ENCODE results near the gene GPC1. TPM values are rescaled to one million over a fixed set of nuclear protein-coding genes. Genes with fewer than 3 reads are reported as not detected.

Gene GPC1
- total and polyA plus RNA-seq, 2 donors (not counting 1 experiment from before 2014, with no cell fraction given) = 1.2 to 3.3 TPM

GRCh38 chr2:240480834-240481623, 45.6 kb downstream of the GPC1 start:
- DNase-seq = no peak
- H3K4me2 ChIP-seq (replicated peaks; ENCODE audit: low read depth, low read length, poor library complexity, severe bottlenecking) = no peak overlapping the region
- TF ChIP-seq CTCF (IDR thresholded peaks at IDR 0.05) = no peak
- TF ChIP-seq EZH2 (IDR thresholded peaks at IDR 0.05; ENCODE audit: borderline replicate concordance, insufficient read depth, low read depth, low read length, poor library complexity, severe bottlenecking) = no peak
- H3K4me3 ChIP-seq (ENCODE audit: control extremely low read depth in 1 of 5, extremely low read depth in 1 of 5, insufficient read depth in 1 of 5, low read depth in 2 of 5, low read length in 4 of 5) = no peak overlapping the region
- no peak overlapping the region for H3K27ac ChIP-seq (ENCODE audit: low read length in 2 of 2)
- Mint-ChIP-seq H3K4me3 (no peak overlapping the region), H3K27me3 (no peaks in the 10 kb centered on the region), H3K27ac (no peak overlapping the region), H3K4me1 (no peaks in the 10 kb centered on the region), H3K9me3 (ENCODE audit: insufficient read depth) (peaks cover 3% of the 10 kb centered on the region)
- POLR2A ChIA-PET = no interaction called here
- H3K79me2 ChIP-seq (ENCODE audit: control insufficient read depth, insufficient read depth, low read length) = no peaks in the 10 kb centered on the region
- H3K9ac ChIP-seq (ENCODE audit: low read length) = no peak overlapping the region
- no peak overlapping the region for H2AFZ ChIP-seq (ENCODE audit: insufficient read depth, low read depth, low read length, poor library complexity, severe bottlenecking)
- peaks cover 0 to 28% (median 5%) of the 10 kb centered on the region in 3 donors for H3K9me3 ChIP-seq (ENCODE audit: control extremely low read depth in 1 of 3, control insufficient read depth in 2 of 3, insufficient read depth in 1 of 3, low read length in 2 of 3)
- H3K36me3 ChIP-seq (replicated peaks in 1 of 2; ENCODE audit: control extremely low read depth in 1 of 2, control insufficient read depth in 1 of 2, extremely low read depth in 1 of 2, insufficient read depth in 2 of 2, low read length in 1 of 2) = no peaks in the 10 kb centered on the region
- ATAC-seq (ENCODE audit: low read depth) = no peak
- H3K4me1 ChIP-seq (ENCODE audit: control insufficient read depth in 2 of 2, insufficient read depth in 2 of 2, low read length in 2 of 2) = no peaks in the 10 kb centered on the region
- CTCF ChIA-PET = interaction anchor here (0.8 kb wide), 1 partner anchor 41 kb away, joined by 3 read pairs; no protein-coding TSS in a partner anchor
- no peaks in the 10 kb centered on the region for H4K20me1 ChIP-seq (ENCODE audit: control insufficient read depth, insufficient read depth, low read length, poor library complexity, severe bottlenecking)
- H3K27me3 ChIP-seq (replicated peaks in 1 of 4; ENCODE audit: control extremely low read depth in 1 of 4, control insufficient read depth in 3 of 4, insufficient read depth in 4 of 4, low read length in 3 of 4) = no peaks in the 10 kb centered on the region
- intact Hi-C loops (cut with micrococcal nuclease) = no loop called here
- WGBS (ENCODE audit: insufficient coverage) = 94% methylated on average over 22 of the region's 25 CpGs

GRCh38 chr2:240481720-240482119, 46.3 kb downstream of the GPC1 start:
- Histone ChIP-seq H3K4me2 (replicated peaks; ENCODE audit: low read depth, low read length, poor library complexity, severe bottlenecking) (no peak overlapping the region), H2AFZ (ENCODE audit: insufficient read depth, low read depth, low read length, poor library complexity, severe bottlenecking) (no peak overlapping the region), H3K79me2 (ENCODE audit: control insufficient read depth, insufficient read depth, low read length) (no peaks in the 10 kb centered on the region), H4K20me1 (ENCODE audit: control insufficient read depth, insufficient read depth, low read length, poor library complexity, severe bottlenecking) (no peaks in the 10 kb centered on the region), H3K9ac (ENCODE audit: low read length) (no peak overlapping the region), H3K4me3 (ENCODE audit: control extremely low read depth in 1 of 5, extremely low read depth in 1 of 5, insufficient read depth in 1 of 5, low read depth in 2 of 5, low read length in 4 of 5) (no peak overlapping the region), H3K27ac (ENCODE audit: low read length in 2 of 2) (no peak overlapping the region), H3K36me3 (replicated peaks in 1 of 2; ENCODE audit: control extremely low read depth in 1 of 2, control insufficient read depth in 1 of 2, extremely low read depth in 1 of 2, insufficient read depth in 2 of 2, low read length in 1 of 2) (no peaks in the 10 kb centered on the region), H3K27me3 (replicated peaks in 1 of 4; ENCODE audit: control extremely low read depth in 1 of 4, control insufficient read depth in 3 of 4, insufficient read depth in 4 of 4, low read length in 3 of 4) (no peaks in the 10 kb centered on the region), H3K4me1 (ENCODE audit: control insufficient read depth in 2 of 2, insufficient read depth in 2 of 2, low read length in 2 of 2) (no peaks in the 10 kb centered on the region), H3K9me3 (ENCODE audit: control extremely low read depth in 1 of 3, control insufficient read depth in 2 of 3, insufficient read depth in 1 of 3, low read length in 2 of 3) (peaks cover 0 to 26% (median 3%) of the 10 kb centered on the region in 3 donors)
- 96% methylated on average over 5 of the region's 5 CpGs for WGBS (ENCODE audit: insufficient coverage)
- DNase-seq (peak; percentile 2), ATAC-seq (ENCODE audit: low read depth) (no peak)
- POLR2A ChIA-PET = no interaction called here
- intact Hi-C loops (cut with micrococcal nuclease) = no loop called here
- no peaks in the 10 kb centered on the region for H3K27me3 Mint-ChIP-seq
- CTCF ChIA-PET = no interaction called here
- no peaks in the 10 kb centered on the region for H3K9me3 Mint-ChIP-seq (ENCODE audit: insufficient read depth)
- no peak for TF ChIP-seq CTCF (IDR thresholded peaks at IDR 0.05)
- no peak overlapping the region for H3K27ac Mint-ChIP-seq
- H3K4me3 Mint-ChIP-seq = no peak overlapping the region
- H3K4me1 Mint-ChIP-seq = no peaks in the 10 kb centered on the region
